ENCODE measurements around the gene POC1B.

The POC1B gene

DNA sequence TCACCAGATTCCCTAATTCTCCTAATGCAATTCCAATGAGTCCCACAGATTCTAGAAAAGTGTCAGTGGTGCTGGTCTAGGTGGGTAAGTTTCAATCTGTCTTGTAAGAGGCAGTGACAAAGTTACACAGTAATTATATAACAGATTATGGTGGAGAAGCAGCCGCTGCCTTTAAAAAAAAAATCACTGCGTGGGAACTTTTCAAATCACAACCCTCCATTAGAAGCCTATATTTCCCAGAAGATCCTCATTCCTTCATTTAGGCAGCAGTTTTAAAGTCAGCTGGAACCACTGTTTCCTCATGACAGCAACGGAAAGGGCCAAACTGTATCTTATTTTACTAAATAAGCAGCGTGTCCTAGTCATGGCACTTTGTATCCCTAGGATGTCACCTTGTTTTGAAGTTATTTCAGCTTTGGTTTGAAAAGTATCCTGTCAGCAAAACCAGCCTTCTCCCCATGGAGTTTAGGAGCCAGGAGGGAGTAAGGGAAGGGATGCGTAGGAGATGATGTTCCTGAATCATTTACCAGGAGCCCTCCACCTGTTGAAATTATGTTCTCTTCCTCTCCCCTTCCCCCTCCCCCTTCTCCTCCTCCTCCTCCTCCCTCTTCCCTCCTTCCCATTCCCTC is 145.9 kb downstream of the POC1B start:
- in situ Hi-C loops (cut with MboI; ENCODE audit: low pct_unique_long_range_greater_than_20kb, low sequenced_read_pairs, unreplicated experiment) = no loop called here
- DNase-seq (ENCODE audit: low spot score) = no peak
- TF ChIP-seq, protein P1, sequence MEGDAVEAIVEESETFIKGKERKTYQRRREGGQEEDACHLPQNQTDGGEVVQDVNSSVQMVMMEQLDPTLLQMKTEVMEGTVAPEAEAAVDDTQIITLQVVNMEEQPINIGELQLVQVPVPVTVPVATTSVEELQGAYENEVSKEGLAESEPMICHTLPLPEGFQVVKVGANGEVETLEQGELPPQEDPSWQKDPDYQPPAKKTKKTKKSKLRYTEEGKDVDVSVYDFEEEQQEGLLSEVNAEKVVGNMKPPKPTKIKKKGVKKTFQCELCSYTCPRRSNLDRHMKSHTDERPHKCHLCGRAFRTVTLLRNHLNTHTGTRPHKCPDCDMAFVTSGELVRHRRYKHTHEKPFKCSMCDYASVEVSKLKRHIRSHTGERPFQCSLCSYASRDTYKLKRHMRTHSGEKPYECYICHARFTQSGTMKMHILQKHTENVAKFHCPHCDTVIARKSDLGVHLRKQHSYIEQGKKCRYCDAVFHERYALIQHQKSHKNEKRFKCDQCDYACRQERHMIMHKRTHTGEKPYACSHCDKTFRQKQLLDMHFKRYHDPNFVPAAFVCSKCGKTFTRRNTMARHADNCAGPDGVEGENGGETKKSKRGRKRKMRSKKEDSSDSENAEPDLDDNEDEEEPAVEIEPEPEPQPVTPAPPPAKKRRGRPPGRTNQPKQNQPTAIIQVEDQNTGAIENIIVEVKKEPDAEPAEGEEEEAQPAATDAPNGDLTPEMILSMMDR (IDR thresholded peaks at IDR 0.05; ENCODE audit: extremely low read depth, insufficient read depth, missing control alignments) = no peak

DNA sequence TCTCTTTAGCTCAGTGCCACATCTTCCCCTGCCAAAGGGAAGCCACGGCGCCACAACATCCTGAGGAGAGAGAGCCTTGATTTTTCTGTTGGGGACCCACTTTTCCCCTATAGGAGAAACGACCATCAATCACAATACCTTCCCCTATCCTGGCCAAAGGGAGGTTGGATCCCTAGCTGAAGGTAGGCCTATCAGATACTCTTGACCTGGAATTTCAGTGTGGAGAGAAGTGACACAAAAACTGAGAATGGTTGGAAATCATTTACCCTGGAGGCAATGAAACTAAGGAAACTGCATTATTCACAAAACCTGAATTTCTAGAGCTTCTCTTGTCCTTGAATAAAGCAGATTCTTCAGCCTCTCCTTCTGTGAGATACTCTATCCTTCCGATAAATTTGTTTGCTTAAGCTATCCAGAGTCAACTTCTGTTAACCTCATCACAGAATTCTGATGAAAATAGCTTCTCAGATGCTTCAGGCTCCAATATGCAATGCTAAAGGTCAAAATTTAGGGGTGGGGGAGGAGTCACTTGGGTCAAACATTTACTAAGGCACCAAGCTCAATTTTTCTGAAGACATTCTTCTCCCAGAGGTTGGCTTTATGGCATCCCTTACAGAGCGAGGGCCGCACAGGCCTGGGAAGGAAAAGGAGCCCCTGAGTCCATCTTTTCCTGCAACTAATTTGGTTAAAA is 146.6 kb downstream of the POC1B start:
- TF ChIP-seq, protein P1 (IDR thresholded peaks at IDR 0.05; ENCODE audit: extremely low read depth, insufficient read depth, missing control alignments) = no peak

DNA sequence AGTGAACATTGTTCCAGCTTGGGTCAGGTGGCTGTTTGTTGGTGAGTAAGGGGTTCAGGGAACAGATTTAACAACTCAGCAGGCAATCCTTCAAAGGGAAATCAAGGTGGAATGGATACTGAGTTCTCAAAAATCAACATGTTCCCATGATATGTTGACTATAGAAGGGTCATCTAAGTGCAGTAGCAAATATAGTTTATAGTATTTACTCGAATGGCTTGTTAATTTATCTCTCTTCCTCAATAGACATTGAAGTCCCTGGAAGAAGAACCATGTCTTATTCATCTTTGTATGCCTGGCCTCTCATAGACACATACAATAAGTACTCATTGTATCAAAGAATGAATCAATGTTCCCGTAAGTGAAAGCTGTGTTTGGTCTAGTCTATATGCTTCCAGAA is 149.0 kb downstream of the POC1B start:
- DNase-seq (ENCODE audit: low spot score) = no peak
- TF ChIP-seq, protein P1 (IDR thresholded peaks at IDR 0.05; ENCODE audit: extremely low read depth, insufficient read depth, missing control alignments) = no peak
- in situ Hi-C loops (cut with MboI; ENCODE audit: low pct_unique_long_range_greater_than_20kb, low sequenced_read_pairs, unreplicated experiment) = no loop called here

More for the DNA sequence above, 146.6 kb downstream of the POC1B start:
- in situ Hi-C loops (cut with MboI; ENCODE audit: low pct_unique_long_range_greater_than_20kb, low sequenced_read_pairs, unreplicated experiment) = no loop called here
- DNase-seq (ENCODE audit: low spot score) = no peak

DNA sequence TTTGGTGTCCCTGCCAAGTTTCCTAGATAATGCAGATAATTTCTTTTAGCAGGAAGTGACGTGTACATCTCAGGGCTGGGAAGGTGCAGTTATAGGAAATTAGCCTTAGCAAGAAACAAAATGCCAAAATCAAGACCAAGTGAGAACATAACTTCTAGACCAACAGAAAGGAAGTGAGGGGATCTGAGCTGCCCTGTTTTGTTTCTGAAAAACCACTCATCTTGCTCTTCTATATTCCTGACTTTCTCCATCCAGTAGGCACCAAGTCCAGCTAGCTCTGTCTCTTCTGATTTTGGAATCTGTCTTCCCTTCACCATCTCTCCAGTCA is 149.7 kb downstream of the POC1B start:
- TF ChIP-seq, protein P1 (IDR thresholded peaks at IDR 0.05; ENCODE audit: extremely low read depth, insufficient read depth, missing control alignments) = no peak
- no peak for DNase-seq (ENCODE audit: low spot score)
- in situ Hi-C loops (cut with MboI; ENCODE audit: low pct_unique_long_range_greater_than_20kb, low sequenced_read_pairs, unreplicated experiment) = no loop called here

DNA sequence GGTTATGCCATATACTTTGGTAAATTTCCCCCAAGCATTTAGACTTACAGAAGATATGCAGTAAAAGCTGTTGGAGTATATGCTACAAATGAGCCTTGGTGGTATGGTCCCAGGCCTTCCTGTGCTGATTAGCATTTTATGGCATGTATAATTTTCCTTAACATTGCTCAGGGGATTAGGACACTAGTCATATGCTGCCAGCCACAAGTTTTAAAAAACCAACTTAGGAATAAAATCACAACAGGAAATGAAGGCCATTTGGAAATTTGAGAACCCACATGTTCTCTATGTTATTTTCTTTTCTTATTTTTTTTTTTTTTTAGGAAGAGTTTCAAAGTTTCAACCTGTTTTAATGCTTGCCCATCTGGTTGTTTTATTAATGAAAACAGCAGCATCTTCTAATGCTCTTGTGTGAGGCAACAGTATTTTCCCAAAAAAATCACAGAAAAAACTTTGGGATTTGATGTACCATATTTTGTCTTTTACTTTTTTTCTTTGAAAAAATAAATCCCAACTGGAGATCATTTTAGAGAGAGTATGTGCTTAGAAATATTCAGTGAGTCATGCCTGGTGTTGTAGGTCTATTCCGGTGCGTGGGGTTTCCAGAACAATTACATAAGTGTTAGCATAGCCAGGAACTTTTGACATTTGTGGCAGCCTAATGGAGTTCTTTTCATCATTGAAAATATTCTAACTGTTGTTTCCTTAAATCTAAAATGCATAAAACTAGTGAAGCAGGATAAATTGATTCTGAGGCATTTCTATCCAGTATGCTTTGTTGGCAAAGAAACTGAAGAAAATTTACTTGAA is 151.9 kb downstream of the POC1B start:
- TF ChIP-seq, protein P1 (IDR thresholded peaks at IDR 0.05; ENCODE audit: extremely low read depth, insufficient read depth, missing control alignments) = no peak

DNA sequence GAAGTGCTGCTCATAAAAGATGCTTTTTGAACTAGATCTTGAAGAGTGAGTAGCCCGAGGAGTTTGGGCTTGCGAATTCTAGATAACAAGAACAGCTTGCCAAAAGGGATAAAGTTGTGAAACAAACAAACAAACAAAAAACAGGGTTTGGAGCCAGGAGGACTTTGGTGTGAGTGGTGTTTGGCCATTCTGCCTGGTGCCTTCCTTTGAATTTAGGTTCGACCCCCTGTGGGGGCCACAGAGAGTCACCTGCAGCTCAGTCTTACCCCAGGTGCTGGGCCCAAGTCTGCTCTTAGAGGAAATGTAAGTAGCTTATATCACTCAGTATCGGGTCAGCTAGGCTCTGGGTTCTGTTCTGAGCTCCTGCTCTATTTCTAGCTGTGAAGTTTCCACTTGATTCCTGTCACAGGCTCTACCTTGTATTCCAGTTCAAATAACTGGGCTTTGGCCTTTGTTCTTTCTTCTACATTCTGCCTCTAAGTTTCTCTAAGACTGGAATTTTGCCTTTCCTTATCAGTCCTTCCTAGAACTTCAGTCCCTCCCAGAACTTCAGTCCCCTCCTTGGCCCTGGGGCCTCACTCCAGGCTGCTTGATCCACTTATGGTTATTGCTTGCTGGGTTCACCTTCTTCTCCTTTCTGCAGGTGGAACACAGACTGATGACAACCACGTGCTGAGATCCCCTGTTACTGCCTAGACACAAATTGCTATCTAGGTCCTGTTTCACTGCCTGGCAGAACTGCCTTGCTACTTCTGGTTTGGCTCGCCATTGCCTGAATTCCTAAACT is 153.1 kb downstream of the POC1B start:
- TF ChIP-seq, protein P1 (IDR thresholded peaks at IDR 0.05; ENCODE audit: extremely low read depth, insufficient read depth, missing control alignments) = no peak
- in situ Hi-C loops (cut with MboI; ENCODE audit: low pct_unique_long_range_greater_than_20kb, low sequenced_read_pairs, unreplicated experiment) = no loop called here
- DNase-seq (ENCODE audit: low spot score) = no peak

More for the DNA sequence above, 151.9 kb downstream of the POC1B start:
- no peak for DNase-seq (ENCODE audit: low spot score)
- in situ Hi-C loops (cut with MboI; ENCODE audit: low pct_unique_long_range_greater_than_20kb, low sequenced_read_pairs, unreplicated experiment) = no loop called here

Data from GM13977 (cell line).